ENCODE data around the gene HES3.
A peak's percentile ranks its signal among the peaks of the same experiment; 100 is the strongest.

Gene HES3

GRCh38 chr1:6294080-6294889 is 50.3 kb downstream of the HES3 start:
- Histone ChIP-seq H3K27me3 (replicated peaks in 2 of 5; ENCODE audit: control insufficient read depth in 4 of 5, insufficient read depth in 5 of 5, low read length in 4 of 5) (no peaks in the 10 kb centered on the region), H3K9me3 (ENCODE audit: control extremely low read depth in 1 of 5, control insufficient read depth in 4 of 5, insufficient read depth in 2 of 5, low read depth in 1 of 5, low read length in 4 of 5) (no peaks in the 10 kb centered on the region), H3K36me3 (ENCODE audit: control insufficient read depth in 4 of 4, insufficient read depth in 4 of 4, low read length in 3 of 4) (peaks cover 0 to 17% (median 5%) of the 10 kb centered on the region in 4 experiments), H3K27ac (ENCODE audit: insufficient read depth in 1 of 2, low read depth in 1 of 2, low read length in 2 of 2, poor library complexity in 1 of 2, severe bottlenecking in 2 of 2) (no peak overlapping the region), H3K4me1 (ENCODE audit: control extremely low read depth in 1 of 4, control insufficient read depth in 4 of 4, insufficient read depth in 4 of 4, low read length in 3 of 4) (peaks cover 0 to 9% (median 0%) of the 10 kb centered on the region in 4 experiments), H3K4me3 (ENCODE audit: control insufficient read depth in 1 of 7, extremely low read depth in 1 of 7, insufficient read depth in 4 of 7, low read depth in 2 of 7, low read length in 6 of 7) (no peak overlapping the region)
- no peak for DNase-seq
- WGBS (ENCODE audit: insufficient coverage): 91% methylated on average over 13 of the region's 14 CpGs
- CTCF ChIA-PET: interaction anchor here (1.1 kb wide), 1 partner anchor 47 kb away, joined by 3 read pairs; no protein-coding TSS in a partner anchor
- POLR2A ChIA-PET: no interaction called here

DNA sequence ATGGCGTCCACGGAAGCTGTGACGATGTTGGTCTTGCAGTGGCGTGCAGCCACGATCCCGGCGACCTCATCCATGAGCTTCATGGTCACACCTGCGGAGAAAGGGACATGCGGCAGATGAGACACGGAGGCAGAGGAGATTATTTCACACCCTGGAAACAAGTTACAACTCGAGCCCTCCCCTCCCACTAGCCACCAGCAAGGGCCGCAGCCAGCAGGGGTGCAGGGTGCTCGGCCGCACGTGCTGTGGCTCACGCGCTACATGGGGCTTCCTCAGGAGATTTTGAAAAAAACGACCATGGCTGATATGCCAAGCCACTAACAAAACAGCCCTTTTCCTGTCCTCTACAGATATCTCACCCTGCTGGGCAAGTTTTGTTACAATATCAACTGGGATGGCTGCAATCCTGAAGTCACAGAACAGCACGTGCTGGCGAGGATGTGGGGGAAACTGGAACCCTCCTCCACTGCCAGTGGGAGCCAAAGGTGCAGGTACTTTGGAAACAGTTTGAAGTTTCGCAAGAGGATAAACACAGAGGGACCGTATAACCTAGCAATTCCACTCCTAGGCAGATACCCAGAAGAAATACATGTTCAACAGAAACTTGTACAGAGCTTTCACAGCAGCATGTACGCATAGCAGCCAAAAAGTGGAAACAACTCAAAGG is 51.0 kb downstream of the HES3 start:
- H3K4me3 ChIP-seq (ENCODE audit: control insufficient read depth in 1 of 7, extremely low read depth in 1 of 7, insufficient read depth in 4 of 7, low read depth in 2 of 7, low read length in 6 of 7): no peak overlapping the region
- peak; percentile 12 to 33 (median 14) for DNase-seq
- H3K36me3 ChIP-seq (ENCODE audit: control insufficient read depth in 4 of 4, insufficient read depth in 4 of 4, low read length in 3 of 4): peaks cover 0 to 21% (median 5%) of the 10 kb centered on the region in 4 experiments
- H3K9me3 ChIP-seq (ENCODE audit: control extremely low read depth in 1 of 5, control insufficient read depth in 4 of 5, insufficient read depth in 2 of 5, low read depth in 1 of 5, low read length in 4 of 5): no peaks in the 10 kb centered on the region
- no peaks in the 10 kb centered on the region for H3K27me3 ChIP-seq (replicated peaks in 2 of 5; ENCODE audit: control insufficient read depth in 4 of 5, insufficient read depth in 5 of 5, low read length in 4 of 5)
- 86% methylated on average over 20 of the region's 23 CpGs for WGBS (ENCODE audit: insufficient coverage)
- H3K4me1 ChIP-seq (ENCODE audit: control extremely low read depth in 1 of 4, control insufficient read depth in 4 of 4, insufficient read depth in 4 of 4, low read length in 3 of 4): peaks cover 0 to 9% (median 0%) of the 10 kb centered on the region in 4 experiments
- ChIA-PET CTCF (no interaction called here), POLR2A (no interaction called here)
- H3K27ac ChIP-seq (ENCODE audit: insufficient read depth in 1 of 2, low read depth in 1 of 2, low read length in 2 of 2, poor library complexity in 1 of 2, severe bottlenecking in 2 of 2): no peak overlapping the region

Measured in common myeloid progenitor, CD34-positive (primary cell).